ENCODE measurements around the gene NPSR1.

GRCh38 chr7:34687529-34687928 lies 29.5 kb downstream of the NPSR1 start:
- TF ChIP-seq, protein P1, sequence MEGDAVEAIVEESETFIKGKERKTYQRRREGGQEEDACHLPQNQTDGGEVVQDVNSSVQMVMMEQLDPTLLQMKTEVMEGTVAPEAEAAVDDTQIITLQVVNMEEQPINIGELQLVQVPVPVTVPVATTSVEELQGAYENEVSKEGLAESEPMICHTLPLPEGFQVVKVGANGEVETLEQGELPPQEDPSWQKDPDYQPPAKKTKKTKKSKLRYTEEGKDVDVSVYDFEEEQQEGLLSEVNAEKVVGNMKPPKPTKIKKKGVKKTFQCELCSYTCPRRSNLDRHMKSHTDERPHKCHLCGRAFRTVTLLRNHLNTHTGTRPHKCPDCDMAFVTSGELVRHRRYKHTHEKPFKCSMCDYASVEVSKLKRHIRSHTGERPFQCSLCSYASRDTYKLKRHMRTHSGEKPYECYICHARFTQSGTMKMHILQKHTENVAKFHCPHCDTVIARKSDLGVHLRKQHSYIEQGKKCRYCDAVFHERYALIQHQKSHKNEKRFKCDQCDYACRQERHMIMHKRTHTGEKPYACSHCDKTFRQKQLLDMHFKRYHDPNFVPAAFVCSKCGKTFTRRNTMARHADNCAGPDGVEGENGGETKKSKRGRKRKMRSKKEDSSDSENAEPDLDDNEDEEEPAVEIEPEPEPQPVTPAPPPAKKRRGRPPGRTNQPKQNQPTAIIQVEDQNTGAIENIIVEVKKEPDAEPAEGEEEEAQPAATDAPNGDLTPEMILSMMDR (IDR thresholded peaks at IDR 0.05), result no peak
- TF ChIP-seq POLR2AphosphoS5 (IDR thresholded peaks at IDR 0.05), result no peak

Data from prostate gland (tissue), 2 donors.